ENCODE data around the gene FCN1.

The FCN1 gene

GRCh38 chr9:134937164-134937555, 19.4 kb upstream of the FCN1 start:
- H3K4me3 Mint-ChIP-seq = no peak overlapping the region

DNA sequence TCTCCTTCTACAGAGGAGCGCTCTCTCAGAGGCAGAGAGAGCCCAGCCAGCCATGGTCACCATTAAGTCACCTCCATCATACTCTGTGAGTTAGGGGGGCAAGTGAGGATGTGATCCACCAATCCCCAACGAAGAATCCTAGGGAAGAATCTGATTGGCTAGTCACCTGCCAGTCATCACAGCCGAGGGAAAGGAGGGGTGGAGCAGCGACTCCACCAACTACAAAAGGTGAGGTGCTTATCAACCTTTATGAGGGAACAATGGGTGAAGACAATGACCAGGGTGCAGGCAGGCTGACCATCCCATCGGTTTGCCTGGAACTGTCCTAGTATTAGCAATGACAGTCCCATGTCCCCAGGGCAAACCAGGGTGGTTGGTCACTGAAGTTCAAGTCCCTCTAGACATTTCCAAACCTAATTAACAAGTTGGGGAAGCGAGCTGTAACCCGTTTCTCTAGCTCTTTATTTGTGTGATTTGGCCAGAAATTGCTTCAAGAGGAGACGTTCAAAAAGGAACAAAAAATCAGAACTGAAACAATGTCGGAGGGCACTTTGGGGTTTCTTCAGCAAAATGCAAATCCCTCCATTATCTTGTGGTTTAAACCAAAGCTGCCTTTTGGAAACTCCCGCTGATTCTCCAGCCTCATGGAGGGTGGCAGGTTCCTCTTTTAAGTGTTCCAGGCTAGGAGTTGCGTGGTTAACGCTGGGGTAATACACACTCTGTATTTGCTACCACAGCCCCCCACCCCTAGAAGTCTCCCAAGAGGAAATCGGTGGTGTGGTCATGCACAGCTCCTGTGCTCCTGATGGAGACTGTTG, 18.8 kb upstream of the FCN1 start:
- H3K27ac Mint-ChIP-seq = no peak overlapping the region
- H3K36me3 Mint-ChIP-seq = no peaks in the 10 kb centered on the region
- H3K27me3 Mint-ChIP-seq = peaks cover 25% of the 10 kb centered on the region
- no peaks in the 10 kb centered on the region for H3K9me3 Mint-ChIP-seq
- ATAC-seq (ENCODE audit: low read depth) (peak; percentile 86), DNase-seq (ENCODE audit: low spot score in 2 of 2) (peak in 1 of 2 donors; percentile 14)
- peaks cover 16% of the 10 kb centered on the region for H3K4me1 Mint-ChIP-seq
- H3K4me3 Mint-ChIP-seq = no peak overlapping the region

More at GRCh38 chr9:134937164-134937555, 19.4 kb upstream of the FCN1 start:
- Mint-ChIP-seq H3K36me3 (no peaks in the 10 kb centered on the region), H3K4me1 (peaks cover 16% of the 10 kb centered on the region), H3K27me3 (peaks cover 21% of the 10 kb centered on the region), H3K9me3 (no peaks in the 10 kb centered on the region), H3K27ac (no peak overlapping the region)
- DNase-seq (ENCODE audit: low spot score in 2 of 2) (no peak), ATAC-seq (ENCODE audit: low read depth) (peak; percentile 18)

- no peak for ATAC-seq (ENCODE audit: low read depth)
- no peak overlapping the region for H3K27ac Mint-ChIP-seq
These were observed 18.1 kb upstream of the FCN1 start for GRCh38 chr9:134935701-134936345.

GRCh38 chr9:134935056-134935640, 17.4 kb upstream of the FCN1 start:
- Mint-ChIP-seq H3K36me3 (no peaks in the 10 kb centered on the region), H3K27me3 (peaks cover 33% of the 10 kb centered on the region), H3K4me3 (no peak overlapping the region), H3K4me1 (peaks cover 23% of the 10 kb centered on the region), H3K27ac (no peak overlapping the region), H3K9me3 (peaks cover 2% of the 10 kb centered on the region)
- DNase-seq (ENCODE audit: low spot score in 2 of 2) (no peak), ATAC-seq (ENCODE audit: low read depth) (no peak)

More at GRCh38 chr9:134935701-134936345, 18.1 kb upstream of the FCN1 start:
- H3K27me3 Mint-ChIP-seq = peaks cover 30% of the 10 kb centered on the region
- peaks cover 19% of the 10 kb centered on the region for H3K4me1 Mint-ChIP-seq
- H3K36me3 Mint-ChIP-seq = no peaks in the 10 kb centered on the region
- peaks cover 2% of the 10 kb centered on the region for H3K9me3 Mint-ChIP-seq
- no peak overlapping the region for H3K4me3 Mint-ChIP-seq
- DNase-seq (ENCODE audit: low spot score in 2 of 2) = no peak

GRCh38 chr9:134933076-134933659, 15.5 kb upstream of the FCN1 start:
- no peak for ATAC-seq (ENCODE audit: low read depth)
- Mint-ChIP-seq H3K4me1 (peaks cover 32% of the 10 kb centered on the region), H3K4me3 (no peak overlapping the region), H3K9me3 (peaks cover 2% of the 10 kb centered on the region), H3K27me3 (peaks cover 25% of the 10 kb centered on the region), H3K27ac (no peak overlapping the region), H3K36me3 (no peaks in the 10 kb centered on the region)
- no peak for DNase-seq (ENCODE audit: low spot score in 2 of 2)

DNA sequence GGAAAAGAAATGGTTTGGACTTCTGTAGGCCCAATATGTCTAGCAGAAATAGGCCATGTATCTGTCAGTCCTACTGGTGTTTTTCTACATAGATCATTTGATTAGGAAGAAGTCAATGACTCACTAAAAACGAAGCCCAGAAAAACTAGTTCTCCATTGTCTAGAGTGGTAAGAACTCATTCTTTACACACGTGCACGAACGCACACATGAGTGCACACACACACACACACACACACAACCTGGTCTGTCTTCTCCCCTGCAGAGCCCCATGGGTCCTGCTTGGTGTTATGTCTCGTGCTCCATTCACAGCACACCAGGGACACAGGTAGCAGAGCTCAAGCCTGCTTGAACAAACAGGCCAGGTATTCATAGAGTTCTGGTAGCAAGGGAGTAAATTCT, 14.9 kb upstream of the FCN1 start:
- no peak overlapping the region for H3K27ac Mint-ChIP-seq

DNA sequence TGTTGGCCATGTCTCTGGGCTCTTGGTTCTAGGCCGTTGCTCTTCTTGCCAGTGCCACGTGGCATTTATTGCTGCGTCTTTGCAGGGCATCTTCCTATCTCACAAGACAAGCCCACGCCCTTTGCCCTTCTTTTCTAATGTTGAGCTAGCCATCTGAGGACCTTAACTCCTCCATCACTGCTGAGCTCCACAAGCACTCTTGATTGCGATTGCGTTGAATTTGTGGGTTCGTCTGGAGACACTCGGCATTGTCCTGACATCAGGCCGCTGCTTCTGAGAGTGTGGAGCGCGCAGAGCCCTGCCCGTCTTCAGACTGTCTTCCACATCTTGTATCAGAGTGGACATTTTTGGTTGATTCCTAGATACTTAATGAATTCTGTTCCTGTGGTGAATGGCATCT, 14.5 kb upstream of the FCN1 start:
- Mint-ChIP-seq H3K4me3 (no peak overlapping the region), H3K36me3 (no peaks in the 10 kb centered on the region), H3K27me3 (peaks cover 26% of the 10 kb centered on the region), H3K4me1 (peaks cover 28% of the 10 kb centered on the region), H3K27ac (no peak overlapping the region), H3K9me3 (peaks cover 2% of the 10 kb centered on the region)
- ATAC-seq (ENCODE audit: low read depth) = no peak
- no peak for DNase-seq (ENCODE audit: low spot score in 2 of 2)

More for the DNA sequence above, 14.9 kb upstream of the FCN1 start:
- Mint-ChIP-seq H3K9me3 (peaks cover 2% of the 10 kb centered on the region), H3K4me1 (peaks cover 32% of the 10 kb centered on the region), H3K36me3 (no peaks in the 10 kb centered on the region), H3K4me3 (no peak overlapping the region), H3K27me3 (peaks cover 26% of the 10 kb centered on the region)
- DNase-seq (ENCODE audit: low spot score in 2 of 2) = no peak
- ATAC-seq (ENCODE audit: low read depth) = no peak

DNA sequence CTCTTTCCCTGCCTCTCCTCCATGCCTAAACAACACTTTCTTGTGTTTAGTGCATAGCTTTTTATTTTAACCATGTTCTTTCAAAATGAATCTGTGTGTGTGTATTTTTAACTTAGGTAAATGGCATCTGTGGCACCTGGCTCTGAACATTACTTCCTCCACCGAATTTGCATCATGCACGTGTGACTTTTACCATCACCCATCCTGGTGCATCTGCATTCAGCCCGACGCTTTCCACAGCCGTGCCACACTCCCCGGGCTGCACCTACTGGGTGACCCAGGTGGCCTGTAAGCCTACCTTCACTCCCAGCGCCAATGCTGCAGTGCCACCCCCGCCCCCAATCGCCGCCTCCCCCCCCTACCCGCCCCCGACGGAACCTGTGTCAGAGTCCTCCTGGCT, 12.7 kb upstream of the FCN1 start:
- H3K4me3 Mint-ChIP-seq = peak overlapping the region; percentile 30
- ATAC-seq (ENCODE audit: low read depth) = peak; percentile 79
- no peak overlapping the region for H3K27ac Mint-ChIP-seq
- DNase-seq (ENCODE audit: low spot score in 2 of 2) = no peak
- peaks cover 32% of the 10 kb centered on the region for H3K27me3 Mint-ChIP-seq
- H3K36me3 Mint-ChIP-seq = no peaks in the 10 kb centered on the region
- peaks cover 20% of the 10 kb centered on the region for H3K4me1 Mint-ChIP-seq
- H3K9me3 Mint-ChIP-seq = peaks cover 2% of the 10 kb centered on the region

DNA sequence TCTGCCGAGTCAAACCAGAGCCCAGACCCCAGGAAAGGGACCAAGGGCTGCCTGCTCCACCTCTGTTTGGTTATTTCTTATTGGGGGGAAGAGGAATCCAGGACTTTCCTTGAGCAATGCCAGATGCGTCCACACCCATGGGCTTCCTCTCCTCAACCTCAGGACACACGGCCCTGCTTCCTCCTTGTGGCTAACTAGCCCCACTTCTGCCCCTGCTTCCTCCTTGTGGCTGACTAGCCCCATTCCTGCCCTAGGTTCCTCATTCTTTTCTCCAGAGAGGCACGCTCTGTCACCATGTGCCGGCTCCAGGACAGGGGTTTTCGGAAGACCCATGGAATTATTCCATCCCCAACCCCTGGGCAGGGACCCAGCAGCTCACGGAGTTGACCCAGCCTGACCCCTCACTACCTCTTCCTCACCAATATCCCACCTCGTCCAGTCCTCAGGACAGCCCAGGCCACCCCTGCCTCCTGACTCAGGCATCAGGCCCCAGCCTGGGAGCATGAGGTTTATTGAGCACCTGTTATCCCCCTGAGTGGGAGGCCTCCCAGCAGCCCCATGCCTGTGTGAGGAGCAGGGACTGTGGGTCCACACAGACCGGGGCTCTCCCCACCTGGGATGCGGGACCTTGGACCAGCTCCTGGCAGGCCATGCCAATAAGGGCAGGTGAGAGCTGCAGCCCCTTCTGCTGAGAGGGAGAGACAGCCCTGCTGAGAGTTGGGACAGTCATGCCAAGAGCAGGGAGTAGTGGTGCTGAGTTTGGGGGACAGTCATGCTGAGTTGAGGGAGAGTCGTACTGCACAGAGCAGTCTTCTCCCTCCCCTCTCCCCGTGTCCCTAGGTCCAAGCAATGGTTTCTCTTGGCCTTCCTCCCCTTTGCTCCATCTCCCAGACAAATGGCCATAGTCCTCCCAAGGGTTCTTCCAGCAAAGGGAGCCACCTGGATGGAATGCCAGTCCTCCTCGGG, 11.8 kb upstream of the FCN1 start:
- peaks cover 32% of the 10 kb centered on the region for H3K27me3 Mint-ChIP-seq
- DNase-seq (ENCODE audit: low spot score in 2 of 2) (no peak), ATAC-seq (ENCODE audit: low read depth) (no peak)
- peaks cover 17% of the 10 kb centered on the region for H3K4me1 Mint-ChIP-seq
- no peaks in the 10 kb centered on the region for H3K36me3 Mint-ChIP-seq
- peaks cover 2% of the 10 kb centered on the region for H3K9me3 Mint-ChIP-seq
- H3K4me3 Mint-ChIP-seq = no peak overlapping the region
- no peak overlapping the region for H3K27ac Mint-ChIP-seq

DNA sequence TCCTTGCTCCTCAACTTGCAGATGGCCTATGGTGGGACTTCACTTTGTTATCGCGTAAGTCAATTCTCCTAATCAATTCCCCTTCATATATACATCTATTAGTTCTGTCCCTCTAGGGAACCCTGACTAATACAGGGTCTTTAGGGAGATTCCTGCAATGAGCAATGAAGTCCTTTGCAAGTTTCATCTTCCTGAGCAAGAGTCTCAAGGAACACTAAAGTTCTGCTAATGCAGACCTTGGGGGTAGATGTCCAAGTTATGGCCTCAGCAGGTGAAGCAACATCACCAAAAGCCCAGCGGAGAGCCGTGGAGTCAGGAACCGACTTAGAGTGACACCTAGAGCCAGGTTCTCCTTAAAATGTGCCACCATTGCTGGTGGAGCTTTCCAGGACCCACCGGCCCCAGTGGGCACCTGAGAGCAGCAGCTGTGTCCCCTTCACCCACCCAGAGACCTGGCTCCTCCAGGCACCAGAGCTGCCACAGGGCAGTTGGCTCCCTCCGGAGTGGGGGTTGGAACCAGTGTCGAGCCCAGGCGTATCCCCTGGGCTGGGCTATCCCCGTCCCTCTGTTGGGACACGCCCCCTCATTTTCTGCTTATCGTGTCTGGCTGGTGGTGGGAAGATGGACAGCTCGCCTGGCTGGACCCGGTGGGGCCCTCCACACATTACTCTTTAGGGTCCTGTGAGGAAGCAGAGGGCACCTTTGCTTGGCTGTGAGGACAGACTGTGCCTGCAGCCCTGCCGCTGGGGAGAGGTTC, 10.9 kb upstream of the FCN1 start:
- Mint-ChIP-seq H3K9me3 (peaks cover 2% of the 10 kb centered on the region), H3K27me3 (peaks cover 30% of the 10 kb centered on the region), H3K27ac (no peak overlapping the region), H3K4me1 (peaks cover 17% of the 10 kb centered on the region), H3K36me3 (no peaks in the 10 kb centered on the region), H3K4me3 (no peak overlapping the region)
- DNase-seq (ENCODE audit: low spot score in 2 of 2) = no peak
- no peak for ATAC-seq (ENCODE audit: low read depth)

DNA sequence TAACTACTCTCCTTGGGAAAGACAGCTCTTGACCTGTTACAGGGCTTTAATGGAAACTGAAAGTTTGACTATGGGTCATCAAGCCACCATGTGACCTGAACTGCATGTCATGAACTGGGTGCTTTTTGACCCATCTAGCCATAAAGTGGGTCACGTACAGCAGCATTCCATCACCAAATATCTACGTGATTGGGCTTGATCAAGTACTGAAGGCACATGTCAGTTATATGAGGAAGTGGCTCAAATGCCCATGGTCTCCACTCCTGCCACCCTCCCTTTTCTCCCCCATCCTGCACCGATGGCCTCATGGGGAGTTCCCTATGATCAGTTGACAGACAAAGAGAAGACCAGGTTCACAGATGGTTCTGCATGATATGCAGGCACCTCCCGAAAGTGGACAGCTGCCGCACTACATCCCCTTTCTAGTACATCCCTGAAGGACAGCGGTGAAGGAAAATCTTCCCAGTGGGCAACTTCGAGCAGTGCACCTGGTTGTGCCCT, 7.3 kb upstream of the FCN1 start:
- Mint-ChIP-seq H3K9me3 (no peaks in the 10 kb centered on the region), H3K27ac (no peak overlapping the region), H3K4me1 (peaks cover 8% of the 10 kb centered on the region)

GRCh38 chr9:134923466-134923865, 5.8 kb upstream of the FCN1 start:
- Mint-ChIP-seq H3K27me3 (peaks cover 14% of the 10 kb centered on the region), H3K4me1 (no peaks in the 10 kb centered on the region), H3K36me3 (peaks cover 1% of the 10 kb centered on the region), H3K4me3 (no peak overlapping the region), H3K27ac (no peak overlapping the region), H3K9me3 (peaks cover 4% of the 10 kb centered on the region)
- DNase-seq (ENCODE audit: low spot score in 2 of 2) (no peak), ATAC-seq (ENCODE audit: low read depth) (no peak)

More for the DNA sequence above, 7.3 kb upstream of the FCN1 start:
- Mint-ChIP-seq H3K36me3 (no peaks in the 10 kb centered on the region), H3K27me3 (peaks cover 13% of the 10 kb centered on the region), H3K4me3 (no peak overlapping the region)
- no peak for DNase-seq (ENCODE audit: low spot score in 2 of 2)
- ATAC-seq (ENCODE audit: low read depth) = no peak

GRCh38 chr9:134922932-134923240, 5.2 kb upstream of the FCN1 start:
- Mint-ChIP-seq H3K27ac (no peak overlapping the region), H3K9me3 (peaks cover 4% of the 10 kb centered on the region), H3K36me3 (peaks cover 1% of the 10 kb centered on the region), H3K4me3 (no peak overlapping the region), H3K4me1 (no peaks in the 10 kb centered on the region), H3K27me3 (peaks cover 13% of the 10 kb centered on the region)
- ATAC-seq (ENCODE audit: low read depth) (no peak), DNase-seq (ENCODE audit: low spot score in 2 of 2) (no peak)

All from memory B cell (primary cell).